ENCODE measurements around the gene GBF1. TPM values are rescaled to one million over a fixed set of nuclear protein-coding genes. Genes with fewer than 3 reads are reported as not detected.

Gene GBF1
- total and polyA plus RNA-seq, 2 of the 13 experiments (the other 11 are each of a cell fraction or from before 2014, with no cell fraction given), result 17.1 to 21.9 TPM

- TF ChIP-seq MAFG (CRISPR knock-in tag; IDR thresholded peaks at IDR 0.05), result no peak
- no peak for TF ChIP-seq TOE1 (CRISPR knock-in tag; IDR thresholded peaks at IDR 0.05)
- TF ChIP-seq NKX3-1 (CRISPR knock-in tag; IDR thresholded peaks at IDR 0.05), result peak; percentile 82
- 0 out of 2 replicates have a peak, but pooled peaks have one; percentile 53 for TF ChIP-seq ZNF256 (CRISPR knock-in tag; conservative IDR thresholded peaks at IDR 0.05)
- TF ChIP-seq KLF15 (CRISPR knock-in tag; IDR thresholded peaks at IDR 0.05; ENCODE audit: borderline replicate concordance), result no peak
- TF ChIP-seq FOXP4 (CRISPR knock-in tag; IDR thresholded peaks at IDR 0.05), result peak; percentile 32; the same call in 1 of the 2 replicates
- no peak for TF ChIP-seq MLX (CRISPR knock-in tag; IDR thresholded peaks at IDR 0.05)
- 0 out of 2 replicates have a peak, but pooled peaks have one; percentile 60 for TF ChIP-seq CAMTA2 (CRISPR knock-in tag; IDR thresholded peaks at IDR 0.05; ENCODE audit: borderline replicate concordance)
- TF ChIP-seq CEBPZ (IDR thresholded peaks at IDR 0.05; ENCODE audit: low read length), result no peak
- 0 out of 2 replicates have a peak, but pooled peaks have one; percentile 21 for TF ChIP-seq ONECUT2 (CRISPR knock-in tag; IDR thresholded peaks at IDR 0.05)
- no peak for TF ChIP-seq ZSCAN21 (CRISPR knock-in tag; IDR thresholded peaks at IDR 0.05; ENCODE audit: borderline replicate concordance)
- no peak for TF ChIP-seq CHD4 (IDR thresholded peaks at IDR 0.05; ENCODE audit: borderline replicate concordance, low read length)
- no peak for TF ChIP-seq THAP9 (CRISPR knock-in tag; IDR thresholded peaks at IDR 0.05; ENCODE audit: borderline replicate concordance)
- no peak for TF ChIP-seq ARNTL (CRISPR knock-in tag; IDR thresholded peaks at IDR 0.05)
- TF ChIP-seq ZNF788 (CRISPR knock-in tag; IDR thresholded peaks at IDR 0.05; ENCODE audit: borderline replicate concordance), result peak; percentile 6; the same call in 1 of the 2 replicates
- TF ChIP-seq ZZZ3 (CRISPR knock-in tag; IDR thresholded peaks at IDR 0.05; ENCODE audit: borderline replicate concordance), result no peak
- TF ChIP-seq ZNF792 (CRISPR knock-in tag; IDR thresholded peaks at IDR 0.05), result 0 out of 2 replicates have a peak, but pooled peaks have one; percentile 47
- no peak for TF ChIP-seq ASH2L (IDR thresholded peaks at IDR 0.05; ENCODE audit: insufficient read length, low read depth, low read length)
Measured at GRCh38 chr10:102419269-102420180, 174.2 kb downstream of the GBF1 start (continued).
